SK-N-MC (cell line): ENCODE results near the gene SLC7A8.

Experiments
- EZH2 ChIP-seq: fragments of 200-600 bp; sonication (generic); IDR thresholded peaks from one replicate; pipeline ENCODE4 v1.6.1; 2017; ENCODE audit warnings: antibody characterized with exemption
- POLR2AphosphoS5 ChIP-seq: IDR thresholded peaks from 2 replicates; pipeline ENCODE4 v1.6.1; 2012; ENCODE audit warnings: mild to moderate bottlenecking, low read depth, low read length, borderline replicate concordance

DNA sequence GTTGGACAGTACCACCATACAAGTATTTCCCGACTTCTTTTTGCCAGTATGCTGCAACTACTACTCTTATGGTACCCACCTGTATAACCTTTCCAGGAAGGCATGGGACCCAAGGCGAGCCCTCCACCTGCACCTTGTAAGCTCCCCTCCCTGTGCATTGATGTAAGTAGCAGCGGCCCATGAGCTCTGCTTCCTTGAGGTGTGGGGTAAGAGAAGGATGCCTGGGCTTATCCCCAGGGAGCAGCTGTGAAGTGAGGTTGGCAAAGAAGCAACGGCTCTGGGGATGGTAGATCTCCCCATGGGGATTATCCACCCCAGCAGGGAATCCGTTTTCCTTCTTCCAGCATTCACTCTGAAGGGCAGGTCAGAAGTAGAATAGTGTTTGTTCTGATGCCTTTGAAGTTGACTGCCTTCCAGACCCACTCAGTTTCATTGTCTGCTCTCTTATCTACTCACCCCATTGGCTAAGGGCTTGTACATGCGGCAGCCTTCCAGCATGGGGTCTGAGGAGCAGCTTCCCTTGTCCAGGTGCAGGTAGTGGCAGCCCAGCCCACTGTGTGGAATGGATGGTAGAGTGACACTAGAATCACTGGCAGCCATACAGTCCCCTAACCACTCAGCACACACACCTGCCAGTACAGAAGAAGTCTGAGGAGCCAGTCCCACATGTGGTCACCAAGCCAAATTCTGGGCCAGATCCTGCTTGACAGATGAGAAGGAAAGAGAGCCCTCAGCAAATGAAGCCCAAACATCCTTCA is 82.1 kb downstream of the SLC7A8 start:
- TF ChIP-seq EZH2 (no peak), POLR2AphosphoS5 (no peak)
